GM19395 (cell line): ENCODE results near the gene PCDHGB1.
"Not testable (repeated sequence)": the region's sequence is repeated elsewhere in the genome, so short reads cannot be mapped to it uniquely, and the experiment has no call there.

Experiments
- ATAC-seq: cut with Tn5 transposase; IDR thresholded peaks from one replicate; pipeline ENCODE4 v1.9.1; 2021; ENCODE audit warnings: mild to moderate bottlenecking, moderate library complexity; ENCODE audit not compliant: unreplicated experiment

PCDHGB1 gene

GRCh38 chr5:141349917-141350619 lies at the start of gene PCDHGB1:
Gene PCDHGB1, plus strand, starts transcription at chr5:141350099. Its CDS starts 162 bp downstream, at chr5:141350261.
- ATAC-seq = no peak

- ATAC-seq = no peak
Observed at GRCh38 chr5:141303756-141304155, 46.1 kb upstream of the PCDHGB1 start, which contains the start of gene SLC25A2. Gene SLC25A2, minus strand, starts transcription at chr5:141304049. Its CDS starts 184 bp downstream, at chr5:141303865.

- ATAC-seq = no peak
Observed at GRCh38 chr5:141306630-141307029, 43.3 kb upstream of the PCDHGB1 start.

- ATAC-seq = no peak
Observed at GRCh38 chr5:141313711-141314110, 36.2 kb upstream of the PCDHGB1 start.

- ATAC-seq = not testable (repeated sequence)
Observed at GRCh38 chr5:141316963-141317362, 32.9 kb upstream of the PCDHGB1 start.

- ATAC-seq = no peak
Observed at GRCh38 chr5:141319202-141319601, 30.7 kb upstream of the PCDHGB1 start.

GRCh38 chr5:141319699-141320098 lies 30.2 kb upstream of the PCDHGB1 start:
- no peak for ATAC-seq

GRCh38 chr5:141320225-141321169 lies 29.4 kb upstream of the PCDHGB1 start, which contains the start of gene TAF7:
Gene TAF7, minus strand, starts transcription at chr5:141320784. Its CDS starts 740 bp downstream, at chr5:141320044.
- ATAC-seq = peak; percentile 94

GRCh38 chr5:141322261-141322660 lies 27.6 kb upstream of the PCDHGB1 start:
- ATAC-seq = no peak

- peak; percentile 84 for ATAC-seq
Observed at GRCh38 chr5:141326088-141326854, 23.6 kb upstream of the PCDHGB1 start.

GRCh38 chr5:141328231-141328630 lies 21.7 kb upstream of the PCDHGB1 start:
- ATAC-seq = no peak

GRCh38 chr5:141330299-141331080 lies 19.4 kb upstream of the PCDHGB1 start, which contains the start of gene PCDHGA1:
Gene PCDHGA1, plus strand, starts transcription at chr5:141330514.
- no peak for ATAC-seq

GRCh38 chr5:141332571-141332970 lies 17.3 kb upstream of the PCDHGB1 start:
- ATAC-seq = not testable (repeated sequence)

- ATAC-seq = no peak
Observed at GRCh38 chr5:141338538-141339306, 11.2 kb upstream of the PCDHGB1 start, which contains the start of gene PCDHGA2. Gene PCDHGA2, plus strand, starts transcription at chr5:141338760.

GRCh38 chr5:141340781-141341354 lies 9.0 kb upstream of the PCDHGB1 start:
- ATAC-seq = not testable (repeated sequence)

GRCh38 chr5:141342773-141343172 lies 7.1 kb upstream of the PCDHGB1 start:
- no peak for ATAC-seq

GRCh38 chr5:141343242-141343952 lies 6.5 kb upstream of the PCDHGB1 start, which contains the start of gene PCDHGA3:
Gene PCDHGA3, plus strand, starts transcription at chr5:141343829. Its CDS starts 205 bp downstream, at chr5:141344034.
- no peak for ATAC-seq

GRCh38 chr5:141343953-141344463 lies 5.9 kb upstream of the PCDHGB1 start:
- ATAC-seq = no peak
